ENCODE results near the gene KRTAP10-10.
"Not testable (repeated sequence)": the region's sequence is repeated elsewhere in the genome, so short reads cannot be mapped to it uniquely, and the experiment has no call there.

Gene KRTAP10-10

DNA sequence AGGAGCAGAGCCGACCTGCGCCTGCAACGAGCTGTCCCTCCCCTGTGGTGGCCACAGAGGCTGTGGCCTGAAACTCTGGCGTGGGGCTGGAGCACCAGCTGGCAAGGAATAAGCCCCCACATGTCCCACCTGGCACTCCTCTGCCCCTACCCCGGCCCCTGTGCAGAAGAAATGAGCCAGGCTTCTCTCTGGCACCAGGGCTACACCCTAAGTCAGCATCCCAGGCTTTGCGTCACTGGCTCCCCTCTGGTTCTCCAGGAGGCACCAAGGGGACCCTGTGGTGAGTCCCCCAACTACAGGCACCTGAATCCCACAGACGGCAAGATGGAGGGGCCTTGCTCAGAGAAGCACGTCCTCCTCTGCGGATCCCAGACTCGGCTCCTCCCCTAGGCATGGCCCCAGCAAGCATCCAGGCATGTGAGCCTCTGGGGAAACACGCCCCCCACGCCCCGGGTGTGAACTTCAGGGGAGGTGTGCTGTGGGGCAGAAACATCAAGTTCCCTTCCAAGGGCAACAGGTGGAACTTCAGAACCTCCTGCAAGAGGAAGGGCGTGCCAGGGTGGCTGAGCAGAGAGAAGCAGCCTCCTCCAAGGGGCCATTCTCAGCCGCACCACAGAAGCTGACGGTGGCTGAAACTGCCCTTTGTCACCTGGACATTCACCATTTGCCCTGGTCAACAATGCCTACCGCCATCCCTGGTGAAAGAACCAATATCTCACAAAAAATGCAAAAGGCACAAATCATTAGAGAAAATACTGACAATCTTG lies 33.9 kb upstream of the KRTAP10-10 start:
- no peak for DNase-seq

DNA sequence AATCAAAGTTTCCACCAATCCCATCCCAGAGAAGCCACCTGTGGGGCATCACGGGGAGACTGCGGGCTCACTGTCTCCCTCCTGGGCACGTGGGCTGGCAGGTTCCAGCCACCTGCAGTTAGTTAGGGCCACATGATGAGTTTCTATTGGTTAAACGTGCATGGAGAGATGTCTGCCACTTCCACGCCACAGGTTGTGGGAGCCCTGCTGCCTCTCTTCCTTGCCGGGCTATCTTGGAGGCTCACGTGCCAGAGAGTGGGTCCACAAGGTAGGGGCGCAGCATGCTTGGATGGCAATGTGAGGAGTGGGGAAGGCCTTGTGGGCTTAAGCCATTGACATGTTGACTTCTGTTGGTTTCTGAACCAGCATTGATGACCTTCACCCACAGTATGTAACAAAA lies 33.2 kb upstream of the KRTAP10-10 start:
- DNase-seq: no peak

DNA sequence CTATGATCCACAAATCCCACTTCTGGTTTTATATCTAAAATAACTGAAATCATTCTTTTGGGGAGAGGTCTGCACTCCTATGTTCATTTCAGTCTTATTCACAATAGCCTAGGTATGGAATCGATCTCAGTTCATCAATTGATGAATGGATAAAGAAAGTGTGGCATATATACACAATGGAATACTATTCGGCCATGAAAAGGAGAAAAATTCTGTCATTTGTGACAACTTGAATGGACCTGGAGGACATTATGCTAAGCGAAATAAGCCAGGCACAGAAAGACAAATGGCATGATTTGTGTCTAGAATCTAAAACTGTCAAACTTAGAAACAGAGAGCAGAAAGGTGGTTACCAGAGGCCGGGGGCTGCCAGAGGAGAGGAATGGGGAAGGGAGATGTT lies 30.7 kb upstream of the KRTAP10-10 start:
- no peak for DNase-seq

DNA sequence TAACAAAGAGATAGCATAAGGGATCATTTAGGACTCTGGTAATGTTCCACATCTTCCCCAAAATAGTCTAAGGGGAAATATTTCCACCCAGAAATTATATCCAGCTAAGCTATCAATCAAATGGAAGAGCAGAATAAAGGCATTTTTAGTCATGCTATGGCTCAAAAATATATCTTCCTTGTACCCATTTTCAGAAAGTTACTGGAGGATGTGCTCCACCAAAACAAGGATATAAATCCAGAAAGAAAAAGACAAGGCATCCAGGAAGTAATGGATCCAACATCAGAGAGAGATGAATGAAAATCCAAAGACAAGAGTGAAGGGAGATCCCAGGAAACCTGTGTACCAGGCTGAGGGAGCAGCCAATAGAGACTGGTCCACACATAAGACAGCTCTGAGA lies 28.0 kb upstream of the KRTAP10-10 start:
- no peak for DNase-seq

DNA sequence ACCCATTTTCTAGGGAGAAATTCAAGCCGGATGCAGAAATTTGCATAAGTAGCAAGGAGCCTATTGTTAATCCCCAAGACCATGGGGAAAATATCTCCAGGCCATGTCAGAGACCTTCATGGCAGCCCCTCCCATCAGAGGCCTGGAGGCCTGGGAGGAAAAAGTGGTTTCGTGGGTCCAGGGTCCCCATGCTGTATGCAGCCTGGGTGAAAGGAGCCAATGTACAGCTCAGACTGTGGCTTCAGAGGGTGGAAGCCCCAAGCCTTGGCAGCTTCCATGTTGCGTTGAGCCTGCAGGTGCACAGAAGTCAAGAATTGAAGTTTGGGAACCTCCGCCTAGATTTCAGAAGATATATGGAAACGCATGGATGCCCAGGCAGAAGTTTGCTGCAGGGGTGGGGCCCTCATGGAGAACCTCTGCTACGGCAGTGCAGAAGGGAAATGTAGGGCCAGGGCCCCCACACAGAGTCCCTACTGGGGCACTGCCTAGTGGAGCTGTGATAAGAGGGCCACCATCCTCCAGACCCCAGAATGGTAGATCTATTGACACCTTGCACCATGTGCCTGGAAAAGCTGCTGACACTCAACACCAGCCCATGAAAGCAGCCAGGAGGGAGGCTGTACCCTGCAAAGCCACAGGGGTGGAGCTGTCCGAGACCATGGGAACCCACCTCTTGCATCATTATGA lies 26.9 kb upstream of the KRTAP10-10 start:
- DNase-seq: not testable (repeated sequence)

DNA sequence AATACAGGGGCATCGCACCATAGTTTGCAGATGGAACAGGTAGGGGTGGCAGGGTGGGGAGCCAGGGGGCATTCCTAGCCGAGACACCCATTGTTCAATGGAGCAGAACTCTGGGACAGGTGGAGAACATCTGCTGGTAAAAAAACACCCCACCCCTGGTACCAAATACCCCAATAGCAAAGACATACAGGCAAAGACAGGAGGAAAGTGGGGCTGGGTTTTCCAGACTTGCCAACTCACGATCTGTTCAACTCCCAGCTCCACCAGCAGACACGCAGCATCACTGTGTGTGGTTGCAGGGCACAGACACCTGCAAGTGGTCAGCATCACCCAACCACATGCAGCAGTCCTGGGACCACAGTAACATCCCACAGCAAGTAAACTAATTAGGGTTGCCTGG lies 25.6 kb upstream of the KRTAP10-10 start:
- no peak for DNase-seq

DNA sequence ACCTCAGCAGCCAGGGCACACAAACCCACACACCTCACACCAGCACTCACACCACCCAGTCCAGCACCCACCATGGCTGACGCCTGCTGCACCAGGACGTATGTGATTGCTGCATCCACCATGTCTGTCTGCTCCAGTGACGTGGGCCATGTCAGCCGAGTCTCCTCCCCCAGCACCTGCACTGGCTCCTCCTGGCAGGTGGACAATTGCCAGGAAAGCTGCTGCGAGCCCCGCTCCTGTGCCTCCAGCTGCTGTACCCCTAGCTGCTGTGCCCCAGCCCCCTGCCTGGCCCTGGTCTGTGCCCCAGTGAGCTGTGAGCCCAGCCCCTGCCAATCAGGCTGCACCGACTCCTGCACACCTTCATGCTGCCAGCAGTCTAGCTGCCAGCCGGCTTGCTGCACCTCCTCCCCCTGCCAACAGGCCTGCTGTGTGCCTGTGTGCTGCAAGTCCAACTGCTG lies 25.1 kb upstream of the KRTAP10-10 start, which contains the start of gene KRTAP10-8:
Gene KRTAP10-8, plus strand, starts transcription at position 51 of the 458 bp plus-strand sequence. Its CDS starts 22 bp downstream, at position 73.
- no peak for DNase-seq

DNA sequence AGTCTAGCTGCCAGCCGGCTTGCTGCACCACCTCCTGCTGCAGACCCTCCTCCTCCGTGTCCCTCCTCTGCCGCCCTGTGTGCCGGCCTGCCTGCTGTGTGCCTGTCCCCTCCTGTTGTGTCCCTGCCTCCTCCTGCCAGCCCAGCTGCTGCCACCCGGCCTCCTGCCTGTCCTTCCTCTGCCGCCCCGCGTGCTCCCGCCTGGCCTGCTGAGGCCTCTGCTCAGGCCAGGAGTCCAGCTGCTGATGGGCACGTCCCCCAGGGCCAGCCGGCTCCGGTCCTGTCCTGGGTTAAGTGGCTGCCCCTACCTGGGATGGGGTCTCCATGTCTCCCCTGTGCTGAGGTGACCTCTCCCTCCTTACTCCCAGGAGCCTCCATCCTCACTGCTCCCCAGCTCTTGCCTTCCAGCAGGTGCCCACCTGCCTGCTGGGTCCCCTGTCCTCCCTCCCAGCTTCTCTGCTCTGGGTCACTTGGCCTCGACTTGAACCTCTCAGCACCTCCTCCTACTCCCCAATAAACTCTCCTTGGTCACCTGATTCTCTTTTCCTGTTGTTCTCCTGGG lies 24.4 kb upstream of the KRTAP10-10 start:
- no peak for DNase-seq

DNA sequence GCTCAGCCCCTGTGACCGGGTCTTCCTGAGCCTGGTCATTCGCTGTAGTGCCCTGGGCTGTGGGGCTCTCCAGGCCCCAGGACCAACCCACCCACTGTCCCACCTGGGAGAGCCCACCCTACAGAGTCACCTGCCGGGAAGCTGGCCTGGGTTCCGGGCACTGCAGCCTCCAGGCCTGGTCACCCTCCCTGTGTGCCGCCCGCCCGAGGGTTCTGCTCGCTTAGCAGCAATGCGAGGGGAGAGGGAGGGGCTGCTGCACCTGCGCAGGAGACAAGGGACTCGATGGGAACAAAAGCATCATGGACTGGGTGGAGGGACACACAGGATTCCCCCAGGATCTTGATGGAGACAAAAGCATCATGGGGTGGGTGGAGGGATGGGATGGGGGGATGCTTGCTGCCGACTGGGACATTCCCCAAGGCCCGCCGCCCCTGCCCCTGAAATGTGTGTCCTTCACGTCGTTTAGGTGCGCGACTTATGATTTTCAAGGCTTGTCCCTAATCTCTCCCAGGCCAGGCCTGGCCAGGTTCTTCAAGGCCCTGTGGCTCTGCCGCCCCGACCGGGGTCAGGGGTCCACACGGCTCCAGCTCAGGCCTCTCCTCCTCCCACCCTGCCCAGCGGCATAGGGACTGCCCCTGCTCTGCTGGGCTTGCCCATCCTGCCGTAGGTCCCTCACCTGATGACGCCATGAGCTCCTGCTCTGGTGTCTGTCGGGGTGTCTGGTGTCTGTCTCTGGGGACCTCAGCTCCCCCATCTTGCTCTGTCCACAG lies 23.6 kb upstream of the KRTAP10-10 start:
- no peak for DNase-seq

DNA sequence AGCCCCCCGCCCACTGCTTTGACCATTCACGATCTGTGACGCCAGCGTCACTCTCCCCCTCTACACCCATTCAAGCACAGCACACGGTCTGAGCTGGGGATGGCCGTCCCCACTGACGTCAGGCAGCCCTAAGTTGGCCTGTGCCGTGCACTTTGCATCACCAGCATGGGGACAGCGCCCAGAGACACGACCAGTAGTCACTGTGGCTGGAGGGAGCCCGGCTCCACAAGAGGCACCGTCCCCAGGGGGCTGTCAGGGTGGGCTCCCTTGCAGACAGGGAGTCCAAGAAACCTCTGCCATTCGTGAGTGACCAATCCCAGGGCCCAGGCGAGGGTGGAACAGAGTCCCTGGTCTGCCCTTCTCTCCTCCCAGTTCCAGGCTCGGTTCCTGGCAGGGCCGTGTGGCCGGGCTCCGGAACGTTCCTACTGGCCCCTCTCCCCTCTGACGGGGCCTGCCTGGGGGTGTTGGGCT lies 23.0 kb upstream of the KRTAP10-10 start:
- no peak for DNase-seq

DNA sequence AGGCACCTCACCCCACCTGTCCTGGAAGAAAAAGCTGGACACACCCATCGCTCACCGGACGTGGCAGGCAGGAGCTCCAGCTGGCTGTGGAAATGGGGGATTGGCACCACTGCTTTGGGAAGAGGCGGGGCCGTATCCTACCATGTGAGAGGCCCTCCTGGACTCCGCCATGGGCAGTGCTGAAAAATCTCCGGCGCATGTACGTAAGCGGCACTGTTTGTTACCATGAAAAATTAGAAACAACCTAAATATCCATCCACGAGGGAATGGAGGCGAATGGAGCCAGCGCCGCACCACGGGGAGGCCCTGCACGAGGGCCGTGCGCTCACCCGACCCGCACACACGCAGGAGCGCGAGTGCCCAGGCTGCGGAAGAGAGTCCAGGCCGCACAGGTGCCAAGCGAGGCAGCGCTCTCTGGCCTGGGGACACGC lies 22.2 kb upstream of the KRTAP10-10 start:
- DNase-seq: no peak

DNA sequence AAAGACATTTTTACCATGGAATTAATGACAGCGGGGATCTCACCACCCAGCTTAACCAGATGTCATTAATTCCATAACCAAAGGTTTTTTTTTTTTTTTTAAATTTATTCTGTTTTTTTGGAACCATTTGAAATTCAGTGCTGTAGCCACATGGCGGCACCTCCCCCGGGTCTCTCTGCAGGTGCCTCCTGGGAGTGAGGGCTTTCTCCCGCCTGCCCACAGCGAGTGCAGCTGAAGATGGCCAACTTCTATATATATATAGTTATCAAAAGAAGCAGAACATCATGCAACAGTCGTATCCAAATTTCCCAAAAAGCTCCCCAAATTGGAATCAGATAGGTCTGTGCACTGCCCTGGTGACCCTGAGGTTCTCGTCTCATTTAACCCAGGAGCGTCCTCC lies 21.7 kb upstream of the KRTAP10-10 start:
- no peak for DNase-seq

DNA sequence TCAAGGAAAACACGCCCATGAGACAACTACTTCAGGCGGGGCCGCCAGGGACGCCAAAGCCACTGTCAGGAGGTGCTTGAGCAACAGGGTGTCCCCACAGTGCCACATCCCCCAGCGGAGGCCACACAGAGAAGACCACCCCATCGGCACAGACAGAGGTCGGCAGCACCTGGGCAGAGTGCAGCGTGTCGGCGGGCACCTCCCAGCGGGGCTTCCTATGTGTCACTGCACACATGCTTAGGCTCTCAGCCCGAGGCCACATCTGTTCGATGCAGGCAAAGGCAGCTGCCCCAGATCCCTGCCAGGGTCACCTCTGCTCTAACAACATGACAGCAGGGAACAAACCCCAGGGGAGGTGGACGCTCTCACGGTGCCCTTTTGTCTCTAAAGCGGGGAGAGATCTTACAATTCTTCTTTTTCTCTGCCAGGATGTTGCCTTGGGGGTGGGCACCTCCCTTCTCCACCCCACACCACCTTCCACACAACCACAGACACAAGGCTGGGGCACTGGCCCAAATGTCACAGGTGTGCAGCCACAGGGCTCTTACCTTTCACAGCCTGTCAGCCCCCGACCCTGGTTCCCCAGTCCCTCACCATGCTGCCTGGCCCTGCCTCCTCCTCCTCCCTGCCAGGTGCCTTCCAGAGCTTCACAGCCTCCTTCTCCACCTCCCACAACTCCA lies 21.1 kb upstream of the KRTAP10-10 start:
- peak; percentile 27 for DNase-seq

DNA sequence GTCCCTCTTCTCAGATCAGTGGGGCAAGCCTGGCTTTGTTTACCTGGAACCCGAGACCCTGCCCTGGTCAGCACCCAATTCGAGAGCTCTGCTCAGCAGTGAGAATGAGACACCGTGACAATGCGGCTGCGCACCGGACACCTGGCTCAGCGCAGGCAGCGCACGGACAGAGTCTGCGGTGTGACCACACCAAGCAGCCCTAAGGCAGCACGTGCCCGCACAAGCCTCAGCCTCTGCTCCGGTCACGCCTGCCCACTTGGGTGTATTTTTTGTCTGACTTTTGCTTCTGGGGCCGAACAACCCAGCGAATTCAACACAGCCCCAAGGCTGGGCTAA lies 20.6 kb upstream of the KRTAP10-10 start:
- DNase-seq: no peak

DNA sequence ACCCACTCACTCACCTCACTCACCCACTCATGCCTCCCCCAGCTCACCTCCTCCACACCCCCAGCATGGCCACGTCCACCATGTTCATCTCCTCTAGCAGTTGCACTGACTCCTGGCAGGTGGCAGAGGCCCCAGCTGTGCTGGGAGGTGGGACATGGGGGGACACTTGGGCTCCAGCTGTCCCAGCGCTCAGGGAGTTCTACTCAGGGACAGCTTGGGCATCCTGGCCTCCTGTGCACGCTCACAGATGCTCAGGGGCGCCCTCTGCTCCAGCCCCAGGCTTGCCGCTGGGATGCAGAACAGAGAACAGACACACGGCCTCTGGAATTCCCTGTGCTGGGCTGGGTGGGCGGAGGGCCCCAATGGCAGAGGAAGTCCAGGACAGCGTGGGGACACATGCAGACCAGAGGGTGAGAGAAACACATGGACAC lies 20.1 kb upstream of the KRTAP10-10 start:
- DNase-seq: no peak

DNA sequence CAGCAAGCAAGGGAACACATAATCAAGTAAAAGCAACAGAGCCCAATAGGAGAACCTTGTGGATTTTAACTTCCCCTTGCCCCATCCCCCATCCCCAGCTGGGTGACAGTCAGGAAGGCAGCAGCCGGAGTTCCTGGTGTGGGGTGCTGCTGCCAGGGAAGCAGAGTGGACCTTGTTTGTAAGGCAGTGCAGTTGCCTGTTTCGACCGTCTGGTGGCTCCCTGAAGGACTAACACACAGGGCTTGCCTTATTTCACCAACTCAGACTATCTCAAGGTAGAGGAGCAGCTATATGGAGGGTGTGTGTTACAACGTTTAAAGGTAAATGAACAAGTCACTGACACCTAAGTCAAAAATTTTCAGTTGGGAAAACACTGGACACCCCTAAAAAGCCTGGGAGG lies 18.7 kb upstream of the KRTAP10-10 start:
- DNase-seq: no peak

DNA sequence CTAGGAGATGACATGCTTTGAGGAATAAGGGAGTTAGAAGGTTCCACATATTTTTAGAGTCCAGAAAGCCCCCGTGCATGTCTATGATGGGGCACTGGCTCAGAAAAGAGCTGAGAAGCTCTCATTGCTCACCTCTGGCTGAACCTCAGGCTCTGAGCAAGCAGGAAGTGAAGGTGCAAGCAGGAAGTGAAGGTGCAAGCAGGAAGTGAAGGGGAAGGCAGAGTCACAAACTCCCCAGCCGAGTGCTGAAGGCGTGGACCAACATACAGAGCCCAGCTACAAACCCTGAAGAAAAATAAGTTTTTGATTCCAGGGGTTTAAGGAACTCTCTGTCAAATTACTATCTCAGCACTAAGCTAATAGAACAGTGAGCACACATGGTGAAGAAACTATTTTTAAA lies 18.2 kb upstream of the KRTAP10-10 start:
- DNase-seq: no peak

DNA sequence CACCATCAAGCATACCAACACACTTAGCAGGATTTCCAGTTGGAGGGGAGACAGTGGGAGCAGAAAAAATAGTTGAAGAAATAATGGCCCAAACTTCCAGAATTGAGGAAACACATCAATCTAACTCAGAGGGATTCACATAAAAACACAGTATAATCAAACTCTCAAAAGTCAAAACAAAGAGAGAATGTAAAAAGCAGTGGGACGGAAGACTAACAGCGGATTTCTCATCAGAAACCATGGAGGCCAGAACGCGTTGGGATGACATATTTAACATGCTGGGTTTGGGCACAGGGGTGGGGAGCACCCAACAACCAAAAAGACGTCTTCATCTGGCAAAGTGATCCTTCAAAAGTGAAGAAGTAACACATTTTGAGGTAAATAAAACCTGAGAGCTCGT lies 17.3 kb upstream of the KRTAP10-10 start:
- no peak for DNase-seq

DNA sequence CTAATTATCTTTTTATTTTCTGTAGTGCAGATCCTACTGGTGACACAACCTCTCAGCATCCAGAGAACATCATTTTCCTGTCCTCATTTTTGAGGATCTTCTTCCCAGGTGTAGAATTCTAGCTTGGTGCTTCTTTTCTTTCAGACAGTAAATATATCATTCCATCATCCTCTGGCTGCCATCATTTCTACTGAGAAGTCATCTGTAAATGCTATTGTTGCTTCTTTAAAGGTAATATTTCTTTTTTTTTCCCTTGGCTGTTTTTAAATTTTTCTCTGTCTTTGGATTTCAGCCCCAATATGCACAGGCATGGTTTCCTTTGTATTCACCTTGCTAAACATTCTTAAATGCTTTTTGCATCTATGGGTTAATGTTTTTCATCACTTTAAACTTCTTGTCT lies 13.6 kb upstream of the KRTAP10-10 start:
- no peak for DNase-seq

DNA sequence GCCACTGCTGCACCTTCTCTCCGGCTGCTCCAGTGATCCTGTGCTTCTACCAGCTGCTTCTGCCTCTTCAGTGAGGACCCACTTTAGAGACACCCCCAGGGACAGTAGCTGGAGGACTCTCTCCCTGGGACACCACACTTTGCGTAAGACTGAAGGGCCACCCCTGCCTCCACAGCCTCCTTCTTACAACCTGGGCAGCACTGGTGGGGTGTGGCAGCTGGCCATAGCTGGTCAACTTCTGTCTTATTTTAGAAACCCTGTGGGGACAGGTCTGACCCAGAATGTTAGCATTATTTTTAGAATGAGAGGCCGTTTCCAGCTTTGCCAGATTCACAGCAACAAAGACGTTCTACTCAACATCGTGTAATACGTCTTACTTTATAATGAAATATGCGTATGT lies 11.4 kb upstream of the KRTAP10-10 start:
- no peak for DNase-seq

DNA sequence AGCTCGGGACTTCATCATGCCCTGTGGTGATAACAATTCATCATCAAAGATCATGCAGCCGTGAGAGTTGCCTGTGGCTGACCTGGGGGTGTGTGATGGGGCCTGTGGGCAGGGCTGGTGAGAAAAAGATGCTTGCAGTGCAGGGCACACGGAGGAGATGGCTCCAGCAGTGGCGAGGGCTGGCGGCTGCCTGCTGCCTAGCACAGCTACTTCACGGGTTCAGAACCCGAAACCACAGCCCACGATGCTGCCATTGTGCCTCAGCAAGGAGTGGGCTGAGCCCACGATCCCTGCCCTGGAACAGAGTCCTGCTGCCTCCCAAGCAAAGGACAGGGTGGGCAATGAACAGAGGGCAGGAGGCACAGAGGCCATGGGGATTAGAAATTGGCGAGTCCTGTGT lies 10.9 kb upstream of the KRTAP10-10 start:
- no peak for DNase-seq

DNA sequence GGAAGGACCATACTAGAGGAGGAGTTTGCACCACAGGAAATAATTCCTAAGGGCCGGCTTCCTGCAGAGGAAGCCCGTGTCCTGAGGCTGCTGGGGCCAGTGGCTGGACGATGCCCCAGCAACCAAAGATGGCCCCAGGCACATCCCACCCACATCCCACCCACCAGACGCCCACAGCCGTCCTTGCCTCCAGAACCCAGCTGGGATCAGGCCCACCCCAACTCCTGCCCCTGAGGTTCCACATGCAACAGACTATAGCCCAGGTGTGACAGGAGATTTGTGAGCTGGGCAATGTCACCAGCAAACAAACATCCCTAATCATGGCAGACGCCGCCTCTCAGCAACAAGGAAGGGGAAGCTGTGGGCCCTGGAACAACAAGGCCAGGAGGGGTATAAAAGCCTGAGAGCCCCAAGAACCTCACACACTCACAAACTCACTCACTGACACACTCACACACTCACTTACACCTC lies 10.4 kb upstream of the KRTAP10-10 start, which contains the start of gene KRTAP10-9:
Gene KRTAP10-9, plus strand, starts transcription at position 421 of the 471 bp plus-strand sequence. CDS start 79 bp downstream, outside the sequence.
- DNase-seq: no peak
